OCI-LY1 (cell line): ENCODE data around the gene CD247.

Source experiments
- EZH2 ChIP-seq: fragments of 200-600 bp; sonication (generic), shearing (Covaris generic); IDR thresholded peaks from 2 replicates; pipeline ENCODE4 v1.8.0; 2017; ENCODE audit warnings: borderline replicate concordance, mixed run types, mild to moderate bottlenecking, antibody characterized with exemption, low read length, moderate library complexity, mixed read lengths
- TF ChIP-seq, protein P1 (sequence below): fragments of 200-600 bp; sonication (generic), shearing (Covaris generic); IDR thresholded peaks from 2 replicates; pipeline ENCODE4 v1.5.1; 2017; ENCODE audit warnings: mild to moderate bottlenecking, antibody characterized with exemption, low read length, moderate library complexity, mixed read lengths

DNA sequence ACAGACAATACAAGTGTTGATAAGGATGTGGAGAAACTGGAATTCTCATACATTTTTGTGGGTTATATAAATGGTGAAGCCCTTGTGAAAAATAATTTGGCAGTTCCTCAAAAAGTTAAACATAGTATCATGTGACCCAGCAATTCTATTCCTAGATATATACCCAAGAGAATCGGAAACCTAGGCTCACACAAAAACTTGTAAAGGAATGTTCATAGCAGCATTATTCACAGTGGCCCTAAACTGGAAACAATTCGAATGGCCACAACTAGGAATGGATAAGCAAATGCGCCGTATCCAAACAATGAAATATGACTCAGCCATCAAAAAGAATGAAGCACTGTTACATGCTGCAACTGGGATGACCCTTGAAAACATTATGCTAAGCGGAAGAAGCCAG is 3.9 kb upstream of the CD247 start:
- TF ChIP-seq, protein P1, sequence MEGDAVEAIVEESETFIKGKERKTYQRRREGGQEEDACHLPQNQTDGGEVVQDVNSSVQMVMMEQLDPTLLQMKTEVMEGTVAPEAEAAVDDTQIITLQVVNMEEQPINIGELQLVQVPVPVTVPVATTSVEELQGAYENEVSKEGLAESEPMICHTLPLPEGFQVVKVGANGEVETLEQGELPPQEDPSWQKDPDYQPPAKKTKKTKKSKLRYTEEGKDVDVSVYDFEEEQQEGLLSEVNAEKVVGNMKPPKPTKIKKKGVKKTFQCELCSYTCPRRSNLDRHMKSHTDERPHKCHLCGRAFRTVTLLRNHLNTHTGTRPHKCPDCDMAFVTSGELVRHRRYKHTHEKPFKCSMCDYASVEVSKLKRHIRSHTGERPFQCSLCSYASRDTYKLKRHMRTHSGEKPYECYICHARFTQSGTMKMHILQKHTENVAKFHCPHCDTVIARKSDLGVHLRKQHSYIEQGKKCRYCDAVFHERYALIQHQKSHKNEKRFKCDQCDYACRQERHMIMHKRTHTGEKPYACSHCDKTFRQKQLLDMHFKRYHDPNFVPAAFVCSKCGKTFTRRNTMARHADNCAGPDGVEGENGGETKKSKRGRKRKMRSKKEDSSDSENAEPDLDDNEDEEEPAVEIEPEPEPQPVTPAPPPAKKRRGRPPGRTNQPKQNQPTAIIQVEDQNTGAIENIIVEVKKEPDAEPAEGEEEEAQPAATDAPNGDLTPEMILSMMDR, result no peak
- TF ChIP-seq EZH2, result no peak
